Loucy (cell line): ENCODE measurements around the gene CPEB1.

ENCODE experiments used
- H2AFZ ChIP-seq: fragments of 200-600 bp; sonication (generic); 2 replicates; pipeline ENCODE4 v1.6.0; 2016; ENCODE audit warnings: antibody characterized with exemption, mild to moderate bottlenecking, low read length, moderate library complexity
- H3F3A ChIP-seq: fragments of 200-600 bp; 2 replicates; pipeline ENCODE4 v1.6.0; 2016; ENCODE audit warnings: antibody characterized with exemption, low read depth, mild to moderate bottlenecking
- H3K27me3 ChIP-seq: fragments of 200-600 bp; sonication (generic); 2 replicates; pipeline ENCODE4 v1.6.1; 2014; ENCODE audit warnings: low read length, mild to moderate bottlenecking; ENCODE audit not compliant: insufficient read depth, poor library complexity, severe bottlenecking
- H3K36me3 ChIP-seq: fragments of 200-600 bp; sonication (generic); 2 replicates; pipeline ENCODE4 v1.6.1; 2016; ENCODE audit warnings: low read length; ENCODE audit not compliant: insufficient read depth
- H3K4me1 ChIP-seq: fragments of 200-600 bp; sonication (generic); 2 replicates; pipeline ENCODE4 v1.5.1; 2014; ENCODE audit warnings: low read length, mild to moderate bottlenecking; ENCODE audit not compliant: insufficient read depth, poor library complexity, severe bottlenecking
- H3K4me2 ChIP-seq: fragments of 200-600 bp; sonication (generic); 2 replicates; pipeline ENCODE4 v1.6.0; 2014; ENCODE audit warnings: antibody characterized with exemption, low read length, low read depth, mild to moderate bottlenecking; ENCODE audit not compliant: poor library complexity, severe bottlenecking
- H3K4me3 ChIP-seq: fragments of 200-600 bp; sonication (generic); 2 replicates; pipeline ENCODE4 v1.5.1; 2014; ENCODE audit warnings: low read length, mild to moderate bottlenecking, mixed read lengths; ENCODE audit not compliant: poor library complexity, severe bottlenecking
- H3K79me2 ChIP-seq: fragments of 200-600 bp; sonication (generic); 2 replicates; pipeline ENCODE4 v1.6.1; 2014; ENCODE audit warnings: low read length; ENCODE audit not compliant: insufficient read depth
- H3K9ac ChIP-seq: fragments of 200-600 bp; sonication (generic); 2 replicates; pipeline ENCODE4 v1.6.0; 2014; ENCODE audit warnings: mild to moderate bottlenecking, low read depth, low read length, moderate library complexity; ENCODE audit not compliant: poor library complexity, severe bottlenecking
- H3K9me2 ChIP-seq: fragments of 200-600 bp; sonication (generic); replicated peaks from 2 replicates; pipeline ENCODE4 v1.6.1; 2016; ENCODE audit warnings: low read depth, low read length, mixed read lengths
- H3K9me3 ChIP-seq: fragments of 200-600 bp; sonication (generic); 2 replicates; pipeline ENCODE4 v1.6.1; 2014; ENCODE audit warnings: mild to moderate bottlenecking, antibody characterized with exemption, low read length, low read depth; ENCODE audit not compliant: insufficient read depth
- H4K20me1 ChIP-seq: fragments of 200-600 bp; sonication (generic); 2 replicates; pipeline ENCODE4 v1.6.0; 2014; ENCODE audit warnings: antibody characterized with exemption, low read length, mild to moderate bottlenecking; ENCODE audit not compliant: insufficient read depth, poor library complexity, severe bottlenecking
- CTCF ChIP-seq: fragments of 200-600 bp; sonication (generic); conservative IDR thresholded peaks from 2 replicates; pipeline ENCODE4 v1.5.1; 2014; ENCODE audit warnings: mild to moderate bottlenecking, antibody characterized with exemption, low read length
- EZH2phosphoT487 ChIP-seq: fragments of 200-600 bp; IDR thresholded peaks from 2 replicates; pipeline ENCODE4 v1.6.1; 2018; ENCODE audit warnings: antibody characterized with exemption, mild to moderate bottlenecking, moderate library complexity, borderline replicate concordance

Gene CPEB1

DNA sequence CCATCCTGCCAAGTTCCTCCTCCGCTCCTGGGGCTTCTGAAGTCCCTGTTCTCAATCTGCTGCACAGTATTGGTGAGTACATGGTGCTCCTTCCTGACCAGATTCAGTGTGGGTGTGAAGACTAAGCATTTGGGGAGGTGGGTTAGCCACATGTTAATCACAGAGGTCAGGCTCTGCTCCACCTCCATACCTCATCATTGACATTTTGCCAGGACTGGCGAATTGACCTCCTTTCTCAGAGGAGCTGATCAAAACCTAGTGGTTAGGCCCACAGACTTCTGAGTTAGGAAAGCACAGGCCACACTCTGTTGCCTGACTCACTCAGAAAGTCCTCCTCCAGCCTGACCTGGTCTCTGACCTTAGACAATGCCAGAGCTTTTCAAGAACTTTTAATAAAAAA is 98.5 kb downstream of the CPEB1 start:
- Histone ChIP-seq H2AFZ (no peak overlapping the region), H3K27me3 (peaks cover 7% of the 10 kb centered on the region), H3F3A (no peaks in the 10 kb centered on the region), H3K4me1 (no peaks in the 10 kb centered on the region), H3K9ac (no peak overlapping the region), H3K36me3 (no peaks in the 10 kb centered on the region), H4K20me1 (no peaks in the 10 kb centered on the region), H3K79me2 (no peaks in the 10 kb centered on the region), H3K4me2 (no peak overlapping the region), H3K9me3 (no peaks in the 10 kb centered on the region), H3K9me2 (no peaks in the 10 kb centered on the region), H3K4me3 (no peak overlapping the region)
- TF ChIP-seq CTCF (no peak), EZH2phosphoT487 (no peak)

GRCh38 chr15:82545478-82545877 is 101.7 kb downstream of the CPEB1 start:
- Histone ChIP-seq H3K27me3 (no peaks in the 10 kb centered on the region), H3F3A (no peaks in the 10 kb centered on the region), H3K4me2 (no peak overlapping the region), H3K79me2 (peaks cover 8% of the 10 kb centered on the region; the same call in 1 of the 2 replicates), H4K20me1 (no peaks in the 10 kb centered on the region), H2AFZ (no peak overlapping the region), H3K9me2 (no peaks in the 10 kb centered on the region), H3K4me1 (no peaks in the 10 kb centered on the region), H3K4me3 (no peak overlapping the region), H3K9ac (no peak overlapping the region), H3K36me3 (no peaks in the 10 kb centered on the region), H3K9me3 (no peaks in the 10 kb centered on the region)
- TF ChIP-seq EZH2phosphoT487, result no peak
- no peak for TF ChIP-seq CTCF

DNA sequence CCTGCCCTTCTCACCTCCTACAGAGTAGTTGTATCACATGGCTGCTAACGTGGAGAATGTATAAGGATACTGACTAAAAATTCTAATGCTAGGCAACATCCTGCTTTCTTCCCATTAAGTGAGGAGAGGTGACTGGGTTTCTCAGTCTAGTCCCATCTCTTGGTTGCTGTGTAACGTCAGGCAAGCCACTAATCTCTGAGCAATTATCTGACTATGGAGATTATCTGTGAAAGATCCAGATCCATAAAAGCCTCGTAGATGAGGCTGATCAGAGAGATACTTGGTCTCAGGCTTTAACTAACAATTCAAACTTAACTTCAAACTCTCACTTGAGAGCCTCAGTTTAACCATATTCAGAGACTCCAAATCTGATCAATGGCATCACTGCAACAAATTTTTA is 102.2 kb downstream of the CPEB1 start:
- Histone ChIP-seq H3K4me2 (no peak overlapping the region), H3K4me1 (no peaks in the 10 kb centered on the region), H3K27me3 (peaks cover 3% of the 10 kb centered on the region), H3K9ac (no peak overlapping the region), H4K20me1 (peaks cover 2% of the 10 kb centered on the region), H3K4me3 (no peak overlapping the region), H3K9me3 (no peaks in the 10 kb centered on the region), H2AFZ (no peak overlapping the region), H3K36me3 (no peaks in the 10 kb centered on the region), H3K79me2 (peaks cover 10% of the 10 kb centered on the region), H3F3A (no peaks in the 10 kb centered on the region), H3K9me2 (no peaks in the 10 kb centered on the region)
- no peak for TF ChIP-seq EZH2phosphoT487
- no peak for TF ChIP-seq CTCF
